ENCODE results near the gene COL23A1.
"Not testable (repeated sequence)": the region's sequence is repeated elsewhere in the genome, so short reads cannot be mapped to it uniquely, and the experiment has no call there.

COL23A1 gene

GRCh38 chr5:178309271-178310013 is 280.8 kb downstream of the COL23A1 start:
- H3K27me3 ChIP-seq (ENCODE audit: control insufficient read depth in 5 of 5, insufficient read depth in 4 of 5, low read length in 5 of 5), result peaks cover 0 to 13% (median 2%) of the 10 kb centered on the region in 5 donors
- no peak overlapping the region for H3K27ac ChIP-seq (ENCODE audit: low read depth, low read length)
- H3K36me3 ChIP-seq (ENCODE audit: control insufficient read depth in 5 of 5, insufficient read depth in 5 of 5, low read length in 5 of 5), result no peaks in the 10 kb centered on the region
- peaks cover 1 to 9% (median 5%) of the 10 kb centered on the region in 5 donors for H3K4me1 ChIP-seq (ENCODE audit: control insufficient read depth in 5 of 5, insufficient read depth in 5 of 5, low read length in 5 of 5)
- H3K4me3 ChIP-seq (ENCODE audit: low read depth in 1 of 5, low read length in 5 of 5), result no peak overlapping the region
- H3K9ac ChIP-seq (ENCODE audit: low read length in 5 of 5), result no peak overlapping the region
- H3K9me3 ChIP-seq (ENCODE audit: control insufficient read depth in 5 of 5, low read length in 5 of 5), result no peaks in the 10 kb centered on the region

- Histone ChIP-seq H3K27me3 (ENCODE audit: control insufficient read depth in 5 of 5, insufficient read depth in 4 of 5, low read length in 5 of 5) (peaks cover 0 to 13% (median 2%) of the 10 kb centered on the region in 5 donors), H3K27ac (ENCODE audit: low read depth, low read length) (no peak overlapping the region), H3K9ac (ENCODE audit: low read length in 5 of 5) (no peak overlapping the region), H3K9me3 (ENCODE audit: control insufficient read depth in 5 of 5, low read length in 5 of 5) (no peaks in the 10 kb centered on the region), H3K36me3 (ENCODE audit: control insufficient read depth in 5 of 5, insufficient read depth in 5 of 5, low read length in 5 of 5) (no peaks in the 10 kb centered on the region), H3K4me3 (ENCODE audit: low read depth in 1 of 5, low read length in 5 of 5) (no peak overlapping the region), H3K4me1 (ENCODE audit: control insufficient read depth in 5 of 5, insufficient read depth in 5 of 5, low read length in 5 of 5) (peaks cover 1 to 8% (median 5%) of the 10 kb centered on the region in 5 donors)
Measured at GRCh38 chr5:178308541-178309092, 281.6 kb downstream of the COL23A1 start.

GRCh38 chr5:178307267-178308045 is 282.7 kb downstream of the COL23A1 start:
- Histone ChIP-seq H3K9ac (ENCODE audit: low read length in 5 of 5) (no peak overlapping the region), H3K4me3 (ENCODE audit: low read depth in 1 of 5, low read length in 5 of 5) (no peak overlapping the region), H3K9me3 (ENCODE audit: control insufficient read depth in 5 of 5, low read length in 5 of 5) (no peaks in the 10 kb centered on the region), H3K27me3 (ENCODE audit: control insufficient read depth in 5 of 5, insufficient read depth in 4 of 5, low read length in 5 of 5) (peaks cover 0 to 13% (median 2%) of the 10 kb centered on the region in 5 donors), H3K4me1 (ENCODE audit: control insufficient read depth in 5 of 5, insufficient read depth in 5 of 5, low read length in 5 of 5) (peaks cover 1 to 6% (median 4%) of the 10 kb centered on the region in 5 donors), H3K27ac (ENCODE audit: low read depth, low read length) (no peak overlapping the region), H3K36me3 (ENCODE audit: control insufficient read depth in 5 of 5, insufficient read depth in 5 of 5, low read length in 5 of 5) (no peaks in the 10 kb centered on the region)

GRCh38 chr5:178306430-178307225 is 283.6 kb downstream of the COL23A1 start:
- Histone ChIP-seq H3K36me3 (ENCODE audit: control insufficient read depth in 5 of 5, insufficient read depth in 5 of 5, low read length in 5 of 5) (no peaks in the 10 kb centered on the region), H3K4me3 (ENCODE audit: low read depth in 1 of 5, low read length in 5 of 5) (no peak overlapping the region), H3K27ac (ENCODE audit: low read depth, low read length) (no peak overlapping the region), H3K9me3 (ENCODE audit: control insufficient read depth in 5 of 5, low read length in 5 of 5) (no peaks in the 10 kb centered on the region), H3K9ac (ENCODE audit: low read length in 5 of 5) (no peak overlapping the region), H3K27me3 (ENCODE audit: control insufficient read depth in 5 of 5, insufficient read depth in 4 of 5, low read length in 5 of 5) (peaks cover 0 to 13% (median 2%) of the 10 kb centered on the region in 5 donors), H3K4me1 (ENCODE audit: control insufficient read depth in 5 of 5, insufficient read depth in 5 of 5, low read length in 5 of 5) (peaks cover 0 to 3% (median 0%) of the 10 kb centered on the region in 5 donors)

DNA sequence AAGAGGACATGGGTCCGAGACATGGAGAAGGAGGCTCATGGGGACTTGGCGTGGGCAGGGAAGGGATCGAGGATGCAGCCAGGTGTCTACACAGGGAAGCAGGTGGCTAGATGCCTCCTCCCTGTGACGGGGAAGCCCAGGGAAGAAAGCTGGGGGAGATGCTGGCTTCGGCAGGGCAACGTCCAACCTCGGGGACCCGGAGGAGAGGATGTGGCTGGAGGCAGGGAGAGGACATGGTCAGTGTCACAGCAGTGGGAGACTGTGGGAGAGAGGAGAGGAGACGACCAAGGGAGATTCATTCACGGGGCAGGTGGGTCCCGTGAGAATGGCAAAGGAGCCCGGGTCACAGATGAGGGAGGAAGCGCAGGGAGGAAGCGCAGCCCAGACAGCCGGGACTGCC is 284.4 kb downstream of the COL23A1 start:
- no peak overlapping the region for H3K4me3 ChIP-seq (ENCODE audit: low read depth in 1 of 5, low read length in 5 of 5)
- peaks cover 0 to 3% (median 0%) of the 10 kb centered on the region in 5 donors for H3K4me1 ChIP-seq (ENCODE audit: control insufficient read depth in 5 of 5, insufficient read depth in 5 of 5, low read length in 5 of 5)
- H3K9ac ChIP-seq (ENCODE audit: low read length in 5 of 5), result no peak overlapping the region
- H3K9me3 ChIP-seq (ENCODE audit: control insufficient read depth in 5 of 5, low read length in 5 of 5), result no peaks in the 10 kb centered on the region
- peaks cover 0 to 13% (median 2%) of the 10 kb centered on the region in 5 donors for H3K27me3 ChIP-seq (ENCODE audit: control insufficient read depth in 5 of 5, insufficient read depth in 4 of 5, low read length in 5 of 5)
- no peaks in the 10 kb centered on the region for H3K36me3 ChIP-seq (ENCODE audit: control insufficient read depth in 5 of 5, insufficient read depth in 5 of 5, low read length in 5 of 5)
- H3K27ac ChIP-seq (ENCODE audit: low read depth, low read length), result no peak overlapping the region

DNA sequence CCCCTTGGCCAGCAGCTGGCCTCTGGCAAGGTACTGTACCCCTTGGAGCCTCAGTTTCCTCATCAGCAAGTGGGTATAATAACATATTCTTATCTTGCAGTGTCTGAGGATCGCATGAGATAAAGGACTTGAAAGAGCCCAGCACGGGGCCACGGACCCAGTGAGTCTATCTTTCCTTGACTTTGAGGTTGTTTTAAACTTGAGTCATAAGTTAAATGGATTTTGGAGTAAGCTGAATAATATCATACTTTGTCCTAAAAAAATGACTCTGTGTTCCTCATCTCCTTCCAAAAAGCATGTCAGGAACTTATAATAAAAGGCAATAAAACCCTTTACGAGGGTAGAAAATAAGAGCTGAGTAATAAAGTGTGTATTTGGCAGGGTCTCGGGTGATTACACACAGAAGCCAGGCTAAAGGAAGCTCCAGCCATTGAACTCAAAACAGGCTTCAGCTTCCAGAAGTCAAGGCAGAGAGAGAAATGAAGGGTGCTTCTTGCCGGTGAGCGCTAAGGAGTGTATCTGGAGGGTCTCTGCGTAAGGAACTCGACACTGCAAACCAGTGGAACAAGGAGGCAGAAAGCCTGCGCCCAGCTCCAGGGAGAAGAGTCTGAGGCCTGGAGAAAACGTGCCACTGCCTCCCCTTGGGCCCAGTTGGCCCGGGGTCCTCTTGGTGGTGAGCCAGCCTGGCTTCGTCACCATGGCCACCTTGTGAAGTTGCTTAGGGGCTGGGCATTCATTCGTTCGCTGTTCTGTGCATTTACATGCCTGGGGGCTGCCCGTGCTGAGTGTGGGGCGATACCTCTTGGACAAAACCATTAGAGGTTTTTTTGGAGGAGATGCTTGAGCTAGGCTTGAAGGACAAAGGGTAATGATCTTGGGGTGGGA is 285.2 kb downstream of the COL23A1 start:
- no peak overlapping the region for H3K9ac ChIP-seq (ENCODE audit: low read length in 5 of 5)
- no peak overlapping the region for H3K4me3 ChIP-seq (ENCODE audit: low read depth in 1 of 5, low read length in 5 of 5)
- peaks cover 0 to 13% (median 2%) of the 10 kb centered on the region in 5 donors for H3K27me3 ChIP-seq (ENCODE audit: control insufficient read depth in 5 of 5, insufficient read depth in 4 of 5, low read length in 5 of 5)
- peaks cover 0 to 3% (median 0%) of the 10 kb centered on the region in 5 donors for H3K4me1 ChIP-seq (ENCODE audit: control insufficient read depth in 5 of 5, insufficient read depth in 5 of 5, low read length in 5 of 5)
- no peak overlapping the region for H3K27ac ChIP-seq (ENCODE audit: low read depth, low read length)
- H3K36me3 ChIP-seq (ENCODE audit: control insufficient read depth in 5 of 5, insufficient read depth in 5 of 5, low read length in 5 of 5), result no peaks in the 10 kb centered on the region
- no peaks in the 10 kb centered on the region for H3K9me3 ChIP-seq (ENCODE audit: control insufficient read depth in 5 of 5, low read length in 5 of 5)

GRCh38 chr5:178304016-178304415 is 286.2 kb downstream of the COL23A1 start:
- no peak overlapping the region for H3K9ac ChIP-seq (ENCODE audit: low read length in 5 of 5)
- no peaks in the 10 kb centered on the region for H3K9me3 ChIP-seq (ENCODE audit: control insufficient read depth in 5 of 5, low read length in 5 of 5)
- no peak overlapping the region for H3K27ac ChIP-seq (ENCODE audit: low read depth, low read length)
- no peak overlapping the region for H3K4me3 ChIP-seq (ENCODE audit: low read depth in 1 of 5, low read length in 5 of 5)
- peaks cover 0 to 3% (median 0%) of the 10 kb centered on the region in 5 donors for H3K4me1 ChIP-seq (ENCODE audit: control insufficient read depth in 5 of 5, insufficient read depth in 5 of 5, low read length in 5 of 5)
- no peaks in the 10 kb centered on the region for H3K36me3 ChIP-seq (ENCODE audit: control insufficient read depth in 5 of 5, insufficient read depth in 5 of 5, low read length in 5 of 5)
- peaks cover 0 to 13% (median 2%) of the 10 kb centered on the region in 5 donors for H3K27me3 ChIP-seq (ENCODE audit: control insufficient read depth in 5 of 5, insufficient read depth in 4 of 5, low read length in 5 of 5)

- not testable (repeated sequence) for H3K27me3 ChIP-seq (ENCODE audit: control insufficient read depth in 5 of 5, insufficient read depth in 4 of 5, low read length in 5 of 5); H3K4me3 ChIP-seq (ENCODE audit: low read depth in 1 of 5, low read length in 5 of 5); H3K9ac ChIP-seq (ENCODE audit: low read length in 5 of 5); H3K9me3 ChIP-seq (ENCODE audit: control insufficient read depth in 5 of 5, low read length in 5 of 5); H3K36me3 ChIP-seq (ENCODE audit: control insufficient read depth in 5 of 5, insufficient read depth in 5 of 5, low read length in 5 of 5); H3K4me1 ChIP-seq (ENCODE audit: control insufficient read depth in 5 of 5, insufficient read depth in 5 of 5, low read length in 5 of 5); H3K27ac ChIP-seq (ENCODE audit: low read depth, low read length)
Measured at GRCh38 chr5:178302321-178302720, 287.9 kb downstream of the COL23A1 start.

- Histone ChIP-seq H3K27me3 (ENCODE audit: control insufficient read depth in 5 of 5, insufficient read depth in 4 of 5, low read length in 5 of 5) (peaks cover 0 to 9% (median 2%) of the 10 kb centered on the region in 5 donors), H3K9ac (ENCODE audit: low read length in 5 of 5) (no peak overlapping the region), H3K9me3 (ENCODE audit: control insufficient read depth in 5 of 5, low read length in 5 of 5) (no peaks in the 10 kb centered on the region), H3K4me3 (ENCODE audit: low read depth in 1 of 5, low read length in 5 of 5) (no peak overlapping the region), H3K4me1 (ENCODE audit: control insufficient read depth in 5 of 5, insufficient read depth in 5 of 5, low read length in 5 of 5) (peaks cover 0 to 3% (median 0%) of the 10 kb centered on the region in 5 donors), H3K27ac (ENCODE audit: low read depth, low read length) (no peak overlapping the region), H3K36me3 (ENCODE audit: control insufficient read depth in 5 of 5, insufficient read depth in 5 of 5, low read length in 5 of 5) (no peaks in the 10 kb centered on the region)
Measured at GRCh38 chr5:178301641-178302040, 288.6 kb downstream of the COL23A1 start.
